GM13976 (cell line): Measurements from ENCODE around the gene PROSER2.
"Not testable (repeated sequence)": the region's sequence is repeated elsewhere in the genome, so short reads cannot be mapped to it uniquely, and the experiment has no call there.

Experiments used
- DNase-seq: peaks from one replicate; pipeline ENCODE4 v3.0.0; 2012; ENCODE audit warnings: low spot score
- CTCF ChIP-seq: IDR thresholded peaks from 2 replicates; pipeline ENCODE4 v1.5.1; 2012; ENCODE audit warnings: borderline replicate concordance, mild to moderate bottlenecking; ENCODE audit not compliant: insufficient read depth; ENCODE audit errors: extremely low read depth, missing control alignments, control extremely low read depth
- in situ Hi-C: fragments of 300-500 bp; cut with MboI; formaldehyde crosslinking; loops from one replicate; pipeline ENCODE4 v1.12.0; 2022; ENCODE audit warnings: low sequenced_read_pairs, mixed read lengths, inconsistent platforms; ENCODE audit not compliant: unreplicated experiment

Gene PROSER2

GRCh38 chr10:11886851-11887250, 63.7 kb downstream of the PROSER2 start:
- peak; percentile 64 for DNase-seq
- no peak for TF ChIP-seq CTCF
- in situ Hi-C loops, result no loop called here

- in situ Hi-C loops, result no loop called here
- DNase-seq, result no peak
- TF ChIP-seq CTCF, result no peak
Measured at GRCh38 chr10:11887381-11888227, 64.4 kb downstream of the PROSER2 start.

DNA sequence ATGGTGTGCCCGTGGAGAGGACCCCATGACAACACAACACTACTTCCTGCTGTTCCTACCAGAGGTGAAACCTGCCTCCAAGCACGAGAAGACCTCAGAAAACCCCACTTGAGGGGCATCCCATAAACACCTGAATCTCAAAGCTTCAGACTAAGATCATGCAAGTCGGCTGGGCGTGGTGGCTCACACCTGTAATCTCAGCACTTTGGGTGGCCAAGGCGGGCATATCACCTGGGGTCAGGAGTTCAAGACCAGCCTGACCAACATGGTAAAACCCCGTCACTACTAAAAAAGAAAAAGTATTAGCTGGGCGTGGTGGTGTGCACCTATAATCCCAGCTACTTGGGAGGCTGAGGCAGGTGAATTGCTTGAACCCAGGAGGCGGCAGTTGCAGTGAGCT, 66.1 kb downstream of the PROSER2 start:
- DNase-seq, in situ Hi-C loops: not testable (repeated sequence)

GRCh38 chr10:11891776-11892486, 68.8 kb downstream of the PROSER2 start:
- DNase-seq, result no peak
- in situ Hi-C loops, result no loop called here
- no peak for TF ChIP-seq CTCF

- no peak for DNase-seq
- no peak for TF ChIP-seq CTCF
- in situ Hi-C loops, result no loop called here
Measured at GRCh38 chr10:11893749-11894278, 70.7 kb downstream of the PROSER2 start.

- in situ Hi-C loops, result no loop called here
- no peak for DNase-seq
- no peak for TF ChIP-seq CTCF
Measured at GRCh38 chr10:11894381-11895107, 71.4 kb downstream of the PROSER2 start.
